Mesenteric fat pad (tissue), 1 donor: ENCODE results near the gene TACC3. TPM values are rescaled to one million over a fixed set of nuclear protein-coding genes. Genes with fewer than 3 reads are reported as not detected.

ENCODE experiments used
- DNase-seq: peaks from one replicate; pipeline ENCODE4 v3.0.0-alpha.2; 2020; ENCODE audit warnings: low spot score
- total RNA-seq: library from RNA; stranded (reverse); fragmentation: NEBNext Ultra II Directional; extraction: Animal tissue kit (Norgen Biotek cat#: 25700); gene quantifications from one replicate; pipeline ENCODE4 v1.2.1, GENCODE V29; 2021
- donor health status: DM: yes; HTN: yes; CAD: no.

TACC3 gene
- total RNA-seq, 1 donor from 2014 or later, result 10.2 TPM

DNA sequence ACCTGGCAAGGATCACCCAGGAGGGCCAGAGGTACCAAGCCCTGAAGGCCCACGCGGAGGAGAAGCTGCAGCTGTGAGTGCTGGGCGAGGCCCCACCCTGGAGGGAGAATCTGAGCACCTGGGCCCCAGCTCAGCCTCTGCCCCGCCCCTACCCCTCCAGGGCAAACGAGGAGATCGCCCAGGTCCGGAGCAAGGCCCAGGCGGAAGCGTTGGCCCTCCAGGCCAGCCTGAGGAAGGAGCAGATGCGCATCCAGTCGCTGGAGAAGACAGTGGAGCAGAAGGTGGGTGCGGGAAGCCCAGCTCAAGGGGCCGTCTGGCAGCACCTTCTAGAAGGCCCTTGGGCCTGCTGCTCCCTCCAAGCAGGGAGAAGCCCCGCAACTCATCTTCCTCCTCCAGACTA is 23.2 kb downstream of the TACC3 start:
- no peak for DNase-seq

DNA sequence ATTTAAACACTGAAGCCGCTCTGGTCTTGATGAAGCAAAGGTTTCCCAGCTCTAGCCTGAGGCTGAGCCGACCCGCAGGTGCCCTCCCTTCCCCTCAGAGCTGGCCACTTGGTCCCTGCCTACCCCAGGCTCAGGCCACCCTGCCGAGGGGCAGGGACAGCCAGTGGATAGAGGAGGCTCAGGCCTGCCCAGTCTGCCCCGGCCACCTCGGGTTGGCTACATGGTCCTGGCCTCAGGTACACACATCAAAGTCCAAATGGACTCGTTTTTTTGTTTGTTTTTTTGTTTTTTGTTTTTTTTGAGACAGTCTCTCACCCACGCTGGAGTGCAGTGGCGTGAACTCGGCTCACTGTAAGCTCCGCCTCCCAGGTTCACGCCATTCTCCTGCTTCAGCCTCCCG is 23.8 kb downstream of the TACC3 start:
- no peak for DNase-seq

DNA sequence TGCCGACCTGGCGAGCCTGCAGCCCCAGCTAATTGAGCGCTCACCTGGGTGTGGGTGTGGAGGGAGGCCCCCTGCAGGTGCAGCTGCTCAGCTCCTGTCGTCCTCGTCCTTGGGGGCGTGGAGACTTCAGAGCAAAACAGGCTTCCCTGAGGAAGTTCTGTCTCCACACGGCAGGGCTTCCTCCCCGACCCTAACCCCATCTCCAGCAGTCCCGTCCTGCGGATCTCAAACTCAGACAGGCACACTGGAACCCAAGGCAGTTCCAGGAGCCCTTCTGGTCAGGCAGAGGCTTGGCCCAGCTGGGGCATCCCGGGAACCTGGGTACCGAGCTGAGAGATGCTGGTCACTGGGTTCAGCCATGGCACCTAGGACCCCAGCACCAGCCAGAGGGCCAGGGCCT is 24.4 kb downstream of the TACC3 start:
- no peak for DNase-seq

DNA sequence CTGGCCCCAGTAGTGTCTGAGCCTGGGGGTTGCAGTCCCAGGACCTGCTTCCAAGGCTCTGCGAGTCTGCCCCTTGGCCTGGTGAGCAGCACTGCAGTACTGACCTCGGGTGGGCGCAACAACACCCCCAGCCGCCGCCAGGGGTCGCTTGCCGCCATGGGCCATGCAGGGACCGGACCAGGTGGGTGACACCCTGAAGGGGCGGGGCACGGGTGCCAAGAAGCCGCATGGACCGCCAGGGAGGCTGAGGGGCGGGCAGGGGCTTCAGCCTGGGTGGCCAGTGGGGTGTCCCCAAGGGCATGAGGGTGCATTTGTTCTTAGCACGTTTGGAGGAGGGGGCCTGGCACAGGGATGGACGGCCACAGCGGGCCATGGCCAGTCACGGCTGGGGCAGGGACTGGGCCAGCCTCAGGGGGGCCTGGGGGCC is 25.0 kb downstream of the TACC3 start:
- peak; percentile 93 for DNase-seq

DNA sequence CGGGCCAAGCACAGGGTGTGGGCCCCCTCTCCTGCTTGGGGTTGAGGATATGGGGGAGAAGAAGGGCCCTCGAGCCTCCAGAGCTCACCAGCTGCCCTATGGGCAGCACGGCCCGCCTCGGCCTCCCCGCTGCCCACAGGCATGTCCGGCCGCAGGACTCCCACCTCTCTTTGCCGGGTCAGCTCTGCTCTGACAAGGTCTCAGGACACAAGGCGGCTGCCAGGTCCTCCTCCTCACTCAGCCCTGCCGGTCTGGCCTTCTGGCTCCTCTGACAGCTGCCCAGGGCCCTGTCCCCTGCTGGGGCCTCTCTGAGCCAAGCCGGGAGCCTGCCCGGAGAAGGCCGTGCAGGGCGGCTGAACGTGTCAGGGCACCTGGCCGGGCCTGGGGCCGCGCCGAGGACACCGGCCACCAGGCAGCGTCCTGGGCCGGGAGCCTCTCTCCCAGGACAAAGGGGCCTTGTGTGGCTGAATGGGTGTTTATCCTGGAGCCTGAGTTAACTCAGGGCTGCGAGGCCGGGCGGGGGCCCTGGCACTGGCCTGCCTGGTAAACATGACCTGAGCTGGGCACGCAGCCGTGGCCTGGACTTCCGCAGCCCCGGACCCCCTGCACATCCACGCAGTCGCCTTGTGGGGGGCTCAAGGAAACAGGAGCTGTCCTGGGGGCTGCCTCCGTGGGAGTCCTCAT is 25.7 kb downstream of the TACC3 start:
- DNase-seq, result no peak

DNA sequence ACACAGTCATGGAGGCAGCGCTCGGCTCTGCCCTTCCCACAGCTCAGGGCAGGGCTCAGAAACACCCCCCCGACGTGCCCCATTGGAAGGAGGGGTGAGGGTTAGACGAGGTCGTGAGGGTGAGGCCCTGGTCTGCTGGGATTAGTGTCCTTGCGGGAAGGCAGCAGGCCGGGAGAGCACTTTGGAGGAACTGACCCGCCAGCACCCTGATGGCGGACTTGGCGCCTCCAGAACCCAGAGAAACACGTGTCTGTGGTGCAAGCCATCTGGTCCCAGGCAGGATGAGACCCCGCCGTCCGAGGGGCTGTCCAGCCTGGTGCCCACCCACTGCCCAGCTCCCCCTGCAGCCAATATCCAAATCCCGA is 26.3 kb downstream of the TACC3 start:
- DNase-seq, result no peak

DNA sequence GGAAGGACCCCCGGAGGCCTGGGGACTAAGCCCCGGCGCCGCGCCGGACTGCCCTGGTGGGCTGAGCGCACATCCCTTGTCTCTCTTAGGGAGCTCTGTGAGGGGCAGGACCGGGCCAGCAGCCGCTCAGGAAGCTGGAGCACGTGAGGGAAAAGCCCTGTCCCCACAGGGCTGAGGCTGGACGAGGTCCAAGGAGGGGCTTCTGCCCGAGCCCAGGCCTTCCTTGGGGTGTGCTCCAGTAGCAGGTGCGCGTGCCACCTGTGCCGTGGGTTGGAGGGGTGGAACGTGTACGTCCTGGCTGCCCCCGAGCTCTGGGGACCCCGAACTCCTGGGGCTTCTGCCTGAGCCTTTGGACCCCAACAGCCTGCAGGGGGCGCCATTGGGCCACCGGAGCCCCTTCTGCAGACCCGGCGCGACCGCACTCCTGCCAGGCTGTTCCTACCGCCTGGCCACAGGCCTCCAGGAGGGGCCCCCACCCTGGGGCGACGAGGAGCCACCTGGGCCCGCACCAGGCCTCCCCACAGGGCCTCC is 27.2 kb downstream of the TACC3 start:
- no peak for DNase-seq

DNA sequence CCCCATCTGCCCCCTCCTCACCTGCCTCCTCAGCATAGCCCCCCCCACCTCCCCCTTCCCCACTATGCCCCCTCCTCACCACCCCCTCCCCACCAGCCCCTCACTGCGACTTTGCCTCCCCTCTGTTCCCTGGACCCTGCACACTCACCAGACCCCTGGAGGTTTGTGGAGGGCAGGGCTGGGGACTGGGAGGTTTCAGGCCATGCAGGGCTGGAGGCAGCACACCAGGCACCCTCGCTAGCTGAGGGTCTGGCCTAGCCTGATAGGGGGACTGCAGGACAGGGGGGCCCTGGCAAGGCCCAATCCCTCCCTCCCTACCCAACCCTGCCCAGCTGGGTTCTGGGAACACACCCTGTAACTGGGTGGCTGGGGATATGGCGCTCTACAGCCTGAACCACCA is 28.0 kb downstream of the TACC3 start:
- no peak for DNase-seq

DNA sequence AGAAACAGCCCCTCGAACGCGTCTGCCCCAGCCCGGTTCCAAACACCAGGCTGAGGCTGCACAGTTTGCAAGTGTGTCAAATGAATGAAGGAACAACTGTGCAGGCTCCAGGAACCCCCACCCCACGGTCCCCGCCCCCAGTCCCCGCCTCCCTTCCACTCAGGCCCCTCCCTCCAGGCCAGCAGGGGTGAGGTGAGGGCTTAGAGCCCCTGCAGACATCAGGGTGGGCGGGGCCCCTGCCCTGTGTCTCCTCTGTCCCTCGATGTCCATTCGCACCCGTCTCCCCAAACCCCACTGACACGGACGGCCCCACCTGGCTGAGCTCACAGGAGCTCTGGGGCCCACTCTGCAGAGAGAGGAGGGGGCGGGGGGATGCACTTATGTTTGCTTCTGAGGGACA is 28.5 kb downstream of the TACC3 start:
- DNase-seq, result no peak

DNA sequence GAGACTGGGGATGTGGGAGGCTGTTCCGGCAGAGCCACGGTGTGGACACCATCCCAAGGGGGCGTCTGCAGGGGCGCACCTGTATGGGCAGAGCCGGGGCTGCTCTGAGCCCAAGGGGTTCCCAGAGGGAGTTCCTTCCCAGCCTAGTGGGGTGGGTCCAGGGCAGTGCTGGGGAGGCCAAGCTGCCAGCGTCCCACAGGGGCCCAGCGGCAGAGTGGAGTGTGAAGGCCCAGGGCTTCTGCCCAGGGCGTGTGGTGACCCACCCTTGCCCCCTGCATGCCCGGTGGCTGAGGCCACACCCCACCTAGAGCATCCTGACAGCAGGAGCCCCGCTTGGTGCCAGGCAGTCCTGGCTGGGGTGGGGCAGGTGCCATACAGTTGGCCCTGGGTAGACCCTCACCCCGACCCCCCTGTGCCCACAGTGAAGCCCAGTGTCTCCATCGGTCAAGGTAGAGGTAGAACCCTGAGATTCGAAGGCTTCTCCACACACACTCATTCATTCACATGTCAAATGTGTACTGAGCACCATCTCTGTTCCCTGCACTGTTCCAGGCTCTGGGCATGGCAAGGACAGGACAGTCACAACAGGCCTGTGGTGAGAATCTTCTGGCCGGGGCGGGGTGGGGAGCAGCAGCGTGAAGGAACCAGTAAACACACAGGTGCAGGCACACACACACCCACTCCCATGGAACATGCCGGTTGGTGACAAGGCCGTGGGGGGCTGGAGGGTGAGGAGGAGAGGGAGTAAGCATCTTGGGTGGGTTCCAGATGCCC is 29.2 kb downstream of the TACC3 start:
- no peak for DNase-seq

DNA sequence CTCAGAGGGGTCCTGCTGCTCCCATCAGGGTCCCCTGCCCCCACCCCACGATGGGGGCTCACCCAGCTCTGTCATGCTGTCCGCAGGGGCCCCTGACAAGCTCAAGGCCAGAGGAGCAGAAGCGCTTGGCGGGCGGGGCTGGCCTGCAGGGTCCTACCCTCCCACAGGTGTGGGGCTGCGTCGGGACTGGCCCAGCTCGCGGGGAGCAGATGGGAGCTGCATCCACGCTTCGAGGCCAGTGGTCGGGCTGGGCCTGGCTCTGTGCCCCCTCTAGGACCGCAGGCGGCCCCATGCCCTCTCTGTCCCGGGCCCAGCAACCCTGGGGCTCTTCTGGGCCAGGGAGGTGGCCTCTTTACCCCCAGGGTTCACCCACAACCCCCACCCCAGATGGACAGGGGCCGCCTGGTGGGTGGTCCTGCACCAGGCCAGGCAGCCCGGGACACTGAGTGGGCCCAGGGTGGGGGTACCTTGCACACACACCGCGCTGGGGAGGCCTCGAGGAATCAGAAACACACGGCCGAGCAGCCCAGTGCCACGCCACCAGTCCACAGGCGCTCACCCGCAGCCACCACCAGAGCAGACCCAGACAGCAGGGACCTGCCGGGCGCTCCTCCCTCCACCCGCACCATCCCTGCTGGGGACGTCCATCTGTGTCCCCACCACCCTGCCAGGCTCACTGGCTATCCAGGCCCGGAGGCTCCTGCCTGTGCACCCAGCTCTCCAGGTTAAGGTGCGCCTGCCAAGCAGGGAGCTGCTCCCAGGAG is 30.0 kb downstream of the TACC3 start:
- DNase-seq, result no peak

DNA sequence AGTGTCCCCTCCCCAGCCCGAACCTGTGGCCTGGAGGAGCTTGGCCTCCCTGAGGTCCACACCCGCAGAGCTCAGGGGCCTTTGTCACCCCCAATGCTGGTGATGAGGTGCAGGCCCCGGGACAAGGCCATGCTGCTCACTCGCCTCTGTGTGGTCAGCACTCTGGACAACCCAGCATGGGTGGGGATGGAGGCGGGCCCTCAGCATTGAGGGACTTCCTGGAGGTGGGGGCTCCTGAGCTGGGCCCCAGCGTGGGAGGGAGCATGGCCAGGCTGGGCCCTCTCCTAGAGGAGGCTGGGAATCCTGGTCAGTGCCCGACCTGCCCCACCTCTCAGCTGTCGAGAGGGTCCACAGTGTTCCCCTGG is 30.6 kb downstream of the TACC3 start:
- no peak for DNase-seq

DNA sequence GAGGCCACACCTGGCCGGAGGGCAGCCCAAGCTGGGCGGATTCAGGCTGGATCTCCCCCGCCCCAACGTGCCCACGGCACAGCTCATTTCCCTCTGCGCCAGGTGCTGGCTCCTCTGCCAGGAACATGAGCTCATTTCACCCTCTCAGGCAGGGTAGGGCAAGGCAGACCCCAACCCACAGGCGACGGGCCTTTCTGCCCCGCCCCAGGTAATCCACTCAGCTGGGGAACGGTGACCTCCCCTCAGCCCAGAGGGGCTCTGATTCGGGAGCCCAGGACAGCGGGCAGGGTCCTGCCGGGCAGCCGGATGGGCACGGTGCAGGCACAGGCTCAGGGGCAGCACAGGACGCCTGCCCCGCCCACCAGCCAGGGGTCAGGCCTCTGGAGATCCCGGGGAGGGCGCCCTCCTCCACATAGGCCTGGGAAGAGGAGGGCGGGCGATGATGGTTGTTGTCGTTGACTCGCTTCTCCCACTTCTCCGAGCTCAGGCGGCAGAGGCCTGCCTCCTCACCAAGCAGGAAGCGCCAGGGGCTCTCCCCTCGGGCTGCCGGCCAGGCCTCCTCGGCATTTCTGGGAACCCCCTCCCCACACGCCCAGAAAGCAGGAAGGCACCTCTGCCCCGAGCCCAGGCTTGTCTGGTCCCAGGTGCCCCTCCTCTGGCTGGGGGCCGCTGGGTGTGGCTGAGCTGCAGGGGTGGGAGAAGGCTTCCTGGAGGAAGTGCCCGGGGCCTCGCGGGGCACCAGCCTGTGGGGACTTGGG is 31.1 kb downstream of the TACC3 start:
- no peak for DNase-seq

DNA sequence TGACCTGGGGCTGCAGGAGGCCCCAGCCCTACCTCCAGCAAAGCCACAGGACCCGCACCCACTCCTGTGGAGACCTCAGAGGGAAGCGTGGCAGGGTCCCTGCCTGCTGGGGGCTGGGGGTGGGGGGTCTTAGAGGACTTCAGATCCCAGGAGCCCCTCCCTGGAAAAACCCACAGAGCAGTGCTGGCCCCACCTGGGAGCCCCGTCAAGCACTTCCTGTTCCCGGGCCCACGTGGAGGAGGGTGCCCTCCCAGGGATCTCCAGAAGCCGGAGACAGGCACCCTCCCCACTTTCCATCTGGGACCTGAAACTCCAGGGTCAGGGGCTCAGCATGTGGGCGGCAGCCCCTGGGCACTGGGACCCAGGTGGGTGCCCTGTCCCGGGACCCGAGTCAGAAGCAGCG is 32.0 kb downstream of the TACC3 start:
- no peak for DNase-seq

DNA sequence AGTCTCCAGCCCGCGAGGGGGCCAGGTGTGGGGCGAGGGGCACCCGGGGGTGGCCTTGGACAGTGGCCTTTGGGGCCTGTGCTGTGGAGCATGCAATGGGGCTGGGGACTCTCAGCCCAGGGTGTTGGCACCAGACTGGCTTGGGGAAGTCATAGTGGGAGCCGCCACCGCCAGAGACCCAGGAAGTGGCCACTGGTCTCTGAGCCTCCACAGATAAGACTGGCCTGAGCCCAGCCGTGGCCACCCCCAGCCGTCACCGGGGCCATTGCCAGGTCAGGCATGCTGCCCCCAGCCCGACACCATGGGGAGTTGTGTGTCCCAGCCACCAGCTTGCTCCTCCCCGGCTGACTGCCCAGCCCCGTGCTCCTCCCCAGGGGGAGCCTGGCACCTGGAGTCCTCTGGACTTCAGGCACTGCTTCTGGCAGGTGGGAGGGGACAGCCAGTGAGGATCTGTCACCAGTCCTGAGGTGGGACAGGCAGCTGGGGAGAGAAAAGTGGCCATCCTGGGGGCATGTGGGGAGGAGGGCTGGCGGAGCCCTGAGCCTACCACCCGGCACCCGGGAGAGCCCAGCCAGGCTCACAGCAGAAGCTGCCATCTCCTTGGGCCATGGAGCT is 32.5 kb downstream of the TACC3 start:
- no peak for DNase-seq

DNA sequence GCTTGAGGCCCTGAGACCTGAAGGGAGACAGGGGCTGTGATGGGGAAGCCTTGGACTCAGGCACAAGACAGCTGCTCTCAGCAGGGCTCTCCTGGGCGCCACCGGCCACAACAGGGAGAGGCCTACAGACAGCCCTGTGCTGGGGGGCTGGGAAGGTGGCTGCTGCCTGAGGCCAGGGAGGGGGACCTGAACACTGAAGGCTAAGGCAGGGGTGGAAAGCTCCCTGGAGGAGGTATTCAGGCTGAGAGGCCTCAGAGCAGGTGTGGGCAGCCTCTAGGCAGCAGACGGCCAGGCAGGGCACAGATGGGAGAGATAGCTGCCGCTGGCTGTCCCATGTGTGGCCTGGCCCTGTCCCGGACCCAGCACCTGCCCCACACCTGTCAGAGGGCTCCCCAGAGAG is 33.0 kb downstream of the TACC3 start:
- no peak for DNase-seq

DNA sequence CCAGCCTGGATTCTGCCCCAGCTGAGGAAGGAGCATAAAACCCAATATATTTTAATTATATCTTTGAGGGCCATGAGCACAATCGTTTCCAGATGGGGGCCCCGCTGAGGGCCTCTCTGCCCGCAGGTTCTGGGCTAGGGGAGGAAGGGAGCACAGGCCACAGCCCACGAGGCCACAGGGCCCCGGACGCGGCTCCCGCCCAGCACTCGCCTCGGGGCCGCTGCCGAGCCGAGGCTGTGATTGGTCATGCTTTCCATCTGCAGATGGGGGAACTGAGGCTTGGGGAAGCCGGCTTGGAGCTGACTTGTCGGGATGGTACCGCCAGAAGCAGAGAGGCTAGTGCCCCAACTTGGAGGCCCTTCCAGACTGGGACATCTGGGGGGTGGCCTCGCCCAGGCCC is 34.0 kb downstream of the TACC3 start:
- no peak for DNase-seq

DNA sequence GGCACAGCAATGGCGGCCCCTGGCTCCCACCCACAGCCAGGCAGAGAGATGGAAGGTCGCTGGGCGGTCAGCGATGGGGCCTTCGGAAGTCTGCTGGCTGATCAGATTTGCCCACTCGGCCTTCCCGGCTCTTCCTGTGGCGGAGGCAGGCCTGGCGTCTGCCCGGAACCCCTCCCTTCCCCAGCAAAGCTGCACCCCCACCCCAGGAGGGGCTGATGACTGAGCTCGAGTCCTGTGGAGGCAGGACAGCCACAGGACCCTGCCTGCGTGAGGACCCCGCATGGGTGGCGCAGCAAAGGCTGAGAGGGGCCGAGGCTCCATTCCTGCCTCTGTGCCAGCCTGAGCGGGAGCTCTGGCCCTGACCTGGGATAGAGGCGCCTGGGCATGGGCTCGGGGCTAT is 34.8 kb downstream of the TACC3 start:
- DNase-seq, result no peak

DNA sequence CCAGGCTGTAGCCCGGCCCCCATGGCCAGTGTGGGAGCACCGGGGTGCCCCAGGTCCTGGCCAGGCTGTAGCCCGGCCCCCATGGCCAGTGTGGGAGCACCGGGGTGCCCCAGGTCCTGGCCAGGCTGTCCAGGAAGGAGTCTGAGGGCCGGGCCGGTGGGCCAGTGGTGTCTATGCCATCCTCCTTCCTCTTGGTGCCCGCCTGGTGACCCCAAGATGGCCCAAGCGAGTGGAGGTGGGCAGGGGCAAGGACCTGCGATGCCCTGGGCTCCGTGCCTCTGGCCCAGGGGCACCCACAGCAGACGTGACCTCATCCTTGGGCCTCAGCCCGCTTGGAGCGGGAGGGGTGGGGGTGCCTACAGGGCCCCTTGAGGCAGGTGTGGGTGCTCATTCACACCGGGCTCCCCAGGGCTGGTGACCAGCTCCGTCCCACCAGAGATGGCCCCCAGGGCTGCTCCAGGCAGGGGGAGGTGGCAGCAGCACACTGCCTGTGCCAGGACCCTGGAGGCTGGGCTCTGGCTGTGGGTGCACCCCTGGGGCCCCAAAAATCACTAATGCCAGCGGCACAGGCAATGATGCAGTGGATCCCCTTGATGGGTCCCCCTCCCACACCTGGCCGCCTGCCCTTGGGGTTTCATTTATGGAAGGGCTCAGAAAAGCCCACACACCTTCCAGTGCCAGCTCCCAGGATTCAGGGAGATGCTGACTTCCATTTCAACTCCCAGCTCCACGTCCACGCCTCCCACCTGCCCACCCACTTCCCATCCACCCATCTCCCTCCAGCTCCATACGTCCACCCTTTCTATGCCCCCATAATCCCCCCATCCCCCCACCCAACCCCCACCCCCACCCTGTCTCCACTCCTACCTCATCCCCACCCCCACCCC is 35.8 kb downstream of the TACC3 start:
- DNase-seq, result no peak

DNA sequence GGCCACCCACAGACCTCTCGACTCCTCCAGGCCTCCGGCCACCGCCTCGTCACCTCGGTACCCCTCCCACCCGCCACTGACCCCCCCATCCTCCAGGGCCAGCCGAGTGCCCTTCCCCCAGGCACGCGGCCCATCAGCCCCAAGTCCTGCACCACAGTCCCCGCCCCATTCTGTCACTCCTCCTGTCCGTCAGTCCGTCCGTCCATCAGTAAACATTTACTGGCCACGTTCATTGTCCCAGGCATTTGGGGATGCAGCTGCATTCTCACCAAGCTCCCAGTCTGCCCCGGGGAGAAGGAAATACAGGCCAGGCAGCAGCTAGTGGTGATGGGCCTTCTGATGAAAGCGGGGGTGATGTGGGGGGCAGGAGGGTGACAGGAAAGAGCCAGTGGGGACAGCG is 36.5 kb downstream of the TACC3 start:
- no peak for DNase-seq
